ENCODE data around the gene FBXO36.

DNA sequence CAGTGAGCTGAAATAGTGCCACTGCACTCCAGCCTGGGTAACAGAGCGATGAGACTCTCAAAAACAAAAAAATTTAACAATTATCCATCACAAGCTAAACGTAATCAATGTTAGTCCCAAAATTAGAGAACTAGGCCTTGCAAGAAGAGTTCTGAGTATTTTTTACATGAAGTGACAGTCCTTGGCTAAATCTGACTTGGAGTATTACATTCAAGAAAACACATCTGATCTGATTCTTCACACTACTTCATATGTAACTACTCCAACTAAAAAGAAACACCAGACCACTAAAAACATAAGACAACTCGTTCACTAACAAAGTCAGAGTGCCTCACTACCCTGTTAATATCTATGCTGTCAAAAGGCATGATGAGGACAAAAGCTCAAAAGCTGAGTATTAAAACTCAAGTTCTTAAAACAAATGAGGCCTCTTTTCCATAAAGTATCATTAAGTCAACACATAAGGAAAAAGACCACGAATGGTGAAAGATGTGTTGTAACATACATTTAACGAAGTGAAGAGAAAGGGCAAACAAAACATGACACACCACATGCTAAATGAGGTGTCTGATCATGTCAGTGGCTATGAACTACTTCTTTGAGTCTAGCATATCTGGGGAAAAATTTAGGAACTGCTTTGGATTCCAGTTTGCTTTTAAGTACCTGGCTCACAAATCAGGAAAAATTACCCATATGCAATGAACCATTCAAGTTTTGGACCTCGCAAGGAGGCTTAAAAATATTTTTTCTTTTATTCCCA, 42.9 kb upstream of the FBXO36 start:
- no peak for TF ChIP-seq REST (IDR thresholded peaks at IDR 0.05)
- TF ChIP-seq GABPA (IDR thresholded peaks at IDR 0.05 in 1 of 2, conservative IDR thresholded peaks at IDR 0.05 in 1 of 2): no peak
- no peak for TF ChIP-seq RAD21 (IDR thresholded peaks at IDR 0.05)
- TF ChIP-seq, protein P1, sequence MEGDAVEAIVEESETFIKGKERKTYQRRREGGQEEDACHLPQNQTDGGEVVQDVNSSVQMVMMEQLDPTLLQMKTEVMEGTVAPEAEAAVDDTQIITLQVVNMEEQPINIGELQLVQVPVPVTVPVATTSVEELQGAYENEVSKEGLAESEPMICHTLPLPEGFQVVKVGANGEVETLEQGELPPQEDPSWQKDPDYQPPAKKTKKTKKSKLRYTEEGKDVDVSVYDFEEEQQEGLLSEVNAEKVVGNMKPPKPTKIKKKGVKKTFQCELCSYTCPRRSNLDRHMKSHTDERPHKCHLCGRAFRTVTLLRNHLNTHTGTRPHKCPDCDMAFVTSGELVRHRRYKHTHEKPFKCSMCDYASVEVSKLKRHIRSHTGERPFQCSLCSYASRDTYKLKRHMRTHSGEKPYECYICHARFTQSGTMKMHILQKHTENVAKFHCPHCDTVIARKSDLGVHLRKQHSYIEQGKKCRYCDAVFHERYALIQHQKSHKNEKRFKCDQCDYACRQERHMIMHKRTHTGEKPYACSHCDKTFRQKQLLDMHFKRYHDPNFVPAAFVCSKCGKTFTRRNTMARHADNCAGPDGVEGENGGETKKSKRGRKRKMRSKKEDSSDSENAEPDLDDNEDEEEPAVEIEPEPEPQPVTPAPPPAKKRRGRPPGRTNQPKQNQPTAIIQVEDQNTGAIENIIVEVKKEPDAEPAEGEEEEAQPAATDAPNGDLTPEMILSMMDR (IDR thresholded peaks at IDR 0.05; ENCODE audit: low read depth, low read length, missing input control): no peak
- TF ChIP-seq SP1 (IDR thresholded peaks at IDR 0.05): no peak
- TF ChIP-seq TAF1 (conservative IDR thresholded peaks at IDR 0.05): no peak
- no peak for TF ChIP-seq JUND (IDR thresholded peaks at IDR 0.05)
- TF ChIP-seq, protein P2, sequence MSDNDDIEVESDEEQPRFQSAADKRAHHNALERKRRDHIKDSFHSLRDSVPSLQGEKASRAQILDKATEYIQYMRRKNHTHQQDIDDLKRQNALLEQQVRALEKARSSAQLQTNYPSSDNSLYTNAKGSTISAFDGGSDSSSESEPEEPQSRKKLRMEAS (IDR thresholded peaks at IDR 0.05): no peak
- TF ChIP-seq YY1 (IDR thresholded peaks at IDR 0.05): no peak
- TF ChIP-seq EGR1 (IDR thresholded peaks at IDR 0.05; ENCODE audit: low read depth in 2 of 2): no peak
